ENCODE data around the gene PNMA6F. TPM values are rescaled to one million over a fixed set of nuclear protein-coding genes. Genes with fewer than 3 reads are reported as not detected.

The PNMA6F gene
- total and polyA plus RNA-seq, 2 of the 8 experiments (the other 6 are each of a cell fraction or from before 2014, with no cell fraction given) = 0.12 to 0.22 TPM

- Histone ChIP-seq H3K27me3 (replicated peaks in 1 of 4; ENCODE audit: control insufficient read depth in 3 of 4, extremely low read depth in 1 of 4, insufficient read depth in 3 of 4, low read length in 3 of 4) (peaks cover 0 to 11% (median 9%) of the 10 kb centered on the region in 4 experiments; a peak in 5 of 7 replicates), H4K91ac (replicated peaks; ENCODE audit: insufficient read length, low read length) (no peak overlapping the region), H3K23me2 (ENCODE audit: low read depth, low read length) (no peaks in the 10 kb centered on the region; the same call in 1 of the 2 replicates), H2BK120ac (replicated peaks; ENCODE audit: low read depth, low read length) (no peak overlapping the region), H2AFZ (ENCODE audit: low read length) (no peak overlapping the region), H2BK15ac (ENCODE audit: low read length) (no peak overlapping the region), H3K9me3 (ENCODE audit: insufficient read depth in 2 of 2, low read depth in 1 of 2, low read length in 1 of 2) (no peaks in the 10 kb centered on the region), H3K4me1 (replicated peaks in 1 of 4; ENCODE audit: control insufficient read depth in 3 of 4, insufficient read depth in 4 of 4, low read length in 3 of 4) (peaks cover 0 to 4% (median 3%) of the 10 kb centered on the region in 4 experiments; a peak in 6 of 7 replicates), H3K79me2 (ENCODE audit: control insufficient read depth in 1 of 2, insufficient read depth in 2 of 2, low read length in 2 of 2) (no peaks in the 10 kb centered on the region), H3K18ac (ENCODE audit: extremely low read depth, low read length) (no peak overlapping the region), H3K4me2 (ENCODE audit: insufficient read depth in 1 of 2, low read depth in 2 of 2, low read length in 2 of 2) (no peak overlapping the region), H4K8ac (ENCODE audit: extremely low read depth, insufficient read depth, low read length) (no peak overlapping the region), H3K56ac (replicated peaks; ENCODE audit: insufficient read length, low read depth, low read length) (no peak overlapping the region), H3K4ac (replicated peaks; ENCODE audit: insufficient read length, low read depth, low read length) (no peak overlapping the region), H4K5ac (ENCODE audit: insufficient read length, low read depth, low read length) (no peak overlapping the region), H3K9ac (replicated peaks in 1 of 4; ENCODE audit: extremely low read depth in 1 of 4, low read depth in 3 of 4, low read length in 3 of 4) (no peak overlapping the region), H3K27ac (ENCODE audit: low read depth, low read length) (no peak overlapping the region), H2AK5ac (ENCODE audit: low read depth, low read length) (no peak overlapping the region), H3K36me3 (ENCODE audit: control insufficient read depth in 2 of 4, insufficient read depth in 4 of 4, low read length in 3 of 4) (no peaks in the 10 kb centered on the region), H2BK20ac (ENCODE audit: low read length) (no peak overlapping the region), H3K79me1 (ENCODE audit: low read depth, low read length) (no peaks in the 10 kb centered on the region), H2BK12ac (ENCODE audit: low read depth, low read length) (no peak overlapping the region), H2BK5ac (ENCODE audit: low read depth, low read length) (no peak overlapping the region), H3K23ac (ENCODE audit: insufficient read length) (no peak overlapping the region), H4K20me1 (replicated peaks in 1 of 2; ENCODE audit: control insufficient read depth in 1 of 2, insufficient read depth in 2 of 2, low read length in 2 of 2) (no peaks in the 10 kb centered on the region), H3K14ac (ENCODE audit: insufficient read length) (no peak overlapping the region), H3K4me3 (ENCODE audit: extremely low read depth in 1 of 4, insufficient read depth in 2 of 4, low read depth in 3 of 4, low read length in 4 of 4) (no peak overlapping the region)
- ChIA-PET POLR2A (ENCODE audit: partially characterized antibody) (no interaction called here), CTCF (ENCODE audit: partially characterized antibody) (no interaction called here)
- no peak for FAIRE-seq
- DNase-seq (ENCODE audit: low read depth in 1 of 2, low spot score in 2 of 2) = no peak
- 84% methylated on average over 5 of the region's 8 CpGs; no CpG with 5 or more reads in 1 of the 2 experiments for WGBS, 2 experiments (ENCODE audit: extremely low coverage in 1 of 2, insufficient coverage in 1 of 2, insufficient read length in 1 of 2, insufficient replicate concordance in 2 of 2, low coverage in 1 of 2, low lambda C conversion rate in 2 of 2, missing lambda C conversion rate in 1 of 2)
- TF ChIP-seq RFX5 (IDR thresholded peaks at IDR 0.05; ENCODE audit: borderline replicate concordance, low read depth, low read length) = no peak
- no peak for TF ChIP-seq FOSL1 (IDR thresholded peaks at IDR 0.05; ENCODE audit: insufficient read depth, low read depth, low read length)
Observed at GRCh38 chrX:153317306-153317705, 4.3 kb downstream of the PNMA6F start.

All from H1 (cell line).